GM10248 (cell line): Measurements from ENCODE around the gene SULT1B1.

ENCODE experiments used
- CTCF ChIA-PET: fragments of 300-600 bp; sonication (Branson Sonifier 250); formaldehyde crosslinking; extraction: SDS; loops from one replicate; lab custom pipeline; 2021; ENCODE audit warnings: antibody characterized with exemption; lab: Yijun Ruan, JAX
- POLR2A ChIA-PET: fragments of 350-650 bp; sonication (Branson Sonifier 250); formaldehyde crosslinking; extraction: SDS; loops from one replicate; lab custom pipeline; 2020; ENCODE audit warnings: antibody characterized with exemption; lab: Yijun Ruan, JAX
- DNase-seq: peaks from one replicate; pipeline ENCODE4 v3.0.0; 2012; ENCODE audit errors: extremely low spot score
- TF ChIP-seq, protein P1 (sequence below): IDR thresholded peaks from 2 replicates; pipeline ENCODE4 v1.5.1; 2012; ENCODE audit warnings: mild to moderate bottlenecking, low read depth; ENCODE audit errors: extremely low read depth, missing control alignments, control extremely low read depth

Gene SULT1B1

DNA sequence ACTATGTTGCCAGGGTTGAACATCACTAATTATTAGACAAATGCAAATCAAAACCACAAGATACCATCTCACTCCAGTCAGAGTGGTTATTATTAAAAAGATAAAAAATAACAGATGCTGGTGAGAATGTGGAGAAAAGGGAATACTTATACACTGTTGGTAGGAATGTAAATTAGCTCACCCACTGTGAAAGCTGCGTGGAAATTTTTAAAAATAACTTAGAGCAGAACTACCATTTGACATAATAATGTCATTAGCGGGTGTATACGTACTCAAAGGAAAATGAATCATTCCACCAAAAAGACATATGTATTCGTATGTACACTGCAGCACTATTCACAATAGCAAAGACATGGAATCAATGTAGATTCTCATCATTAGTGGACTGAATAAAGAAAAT lies 58.7 kb downstream of the SULT1B1 start:
- ChIA-PET POLR2A (no interaction called here), CTCF (no interaction called here)
- TF ChIP-seq, protein P1, sequence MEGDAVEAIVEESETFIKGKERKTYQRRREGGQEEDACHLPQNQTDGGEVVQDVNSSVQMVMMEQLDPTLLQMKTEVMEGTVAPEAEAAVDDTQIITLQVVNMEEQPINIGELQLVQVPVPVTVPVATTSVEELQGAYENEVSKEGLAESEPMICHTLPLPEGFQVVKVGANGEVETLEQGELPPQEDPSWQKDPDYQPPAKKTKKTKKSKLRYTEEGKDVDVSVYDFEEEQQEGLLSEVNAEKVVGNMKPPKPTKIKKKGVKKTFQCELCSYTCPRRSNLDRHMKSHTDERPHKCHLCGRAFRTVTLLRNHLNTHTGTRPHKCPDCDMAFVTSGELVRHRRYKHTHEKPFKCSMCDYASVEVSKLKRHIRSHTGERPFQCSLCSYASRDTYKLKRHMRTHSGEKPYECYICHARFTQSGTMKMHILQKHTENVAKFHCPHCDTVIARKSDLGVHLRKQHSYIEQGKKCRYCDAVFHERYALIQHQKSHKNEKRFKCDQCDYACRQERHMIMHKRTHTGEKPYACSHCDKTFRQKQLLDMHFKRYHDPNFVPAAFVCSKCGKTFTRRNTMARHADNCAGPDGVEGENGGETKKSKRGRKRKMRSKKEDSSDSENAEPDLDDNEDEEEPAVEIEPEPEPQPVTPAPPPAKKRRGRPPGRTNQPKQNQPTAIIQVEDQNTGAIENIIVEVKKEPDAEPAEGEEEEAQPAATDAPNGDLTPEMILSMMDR: no peak
- no peak for DNase-seq

DNA sequence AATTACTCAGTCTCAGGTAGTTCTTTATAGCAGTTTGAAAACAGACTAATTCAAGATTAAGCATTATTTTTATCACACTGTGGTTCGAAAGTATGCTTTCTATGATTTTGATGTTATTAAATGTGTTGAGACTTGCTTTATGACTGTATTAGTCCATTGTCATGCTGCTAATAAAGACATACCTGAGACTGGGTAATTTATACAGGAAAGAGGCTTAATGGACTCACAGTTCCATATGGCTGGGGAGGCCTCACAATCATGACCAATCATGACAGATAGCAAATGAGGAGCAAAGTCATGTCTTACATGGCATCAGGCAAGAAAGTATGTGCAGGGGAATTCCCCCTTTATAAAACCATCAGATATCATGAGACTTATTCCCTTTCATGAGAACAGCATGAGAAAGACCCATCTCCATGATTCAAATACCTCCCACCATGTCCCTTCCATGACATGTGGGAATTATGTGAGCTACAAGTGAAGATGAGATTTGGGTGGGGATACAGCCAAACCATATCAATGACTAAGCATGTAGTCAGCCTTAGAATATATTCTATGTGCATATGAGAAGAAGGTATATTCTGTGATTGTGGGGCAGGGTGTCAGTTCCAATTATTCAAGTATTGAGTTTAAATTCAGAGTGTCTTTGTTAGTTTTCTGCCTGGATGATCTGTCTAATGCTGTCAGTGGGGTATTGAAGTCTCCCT lies 62.7 kb downstream of the SULT1B1 start:
- POLR2A ChIA-PET: no interaction called here
- DNase-seq: no peak
- CTCF ChIA-PET: interaction anchor here (2.7 kb wide), 1 partner anchor 183 kb away, joined by 8 read pairs; no protein-coding TSS in a partner anchor
- TF ChIP-seq, protein P1: no peak

DNA sequence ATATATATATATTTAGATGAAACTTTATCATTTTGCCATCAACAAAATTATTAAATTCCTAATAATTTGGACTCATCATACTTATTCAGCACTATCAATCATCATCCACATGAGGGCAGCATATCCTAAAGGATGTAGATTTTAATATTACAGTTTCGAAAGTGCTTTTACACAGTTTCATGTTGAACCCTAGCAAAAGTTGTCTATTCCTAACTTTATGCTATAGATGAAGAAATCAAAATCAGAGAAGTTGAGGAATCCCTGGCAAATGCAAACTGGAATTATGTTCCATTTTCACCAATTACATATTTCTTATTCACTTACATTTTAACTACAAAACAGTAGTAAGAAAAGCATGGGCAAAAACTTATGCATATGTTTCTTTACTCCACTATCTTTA lies 70.8 kb downstream of the SULT1B1 start:
- TF ChIP-seq, protein P1: peak; percentile 58
- no peak for DNase-seq
- CTCF ChIA-PET: interaction anchor here (1.0 to 1.6 kb wide), 6 partner anchors 21 to 494 kb away, joined by 3 to 8 read pairs (median 4); no protein-coding TSS in a partner anchor
- POLR2A ChIA-PET: no interaction called here

DNA sequence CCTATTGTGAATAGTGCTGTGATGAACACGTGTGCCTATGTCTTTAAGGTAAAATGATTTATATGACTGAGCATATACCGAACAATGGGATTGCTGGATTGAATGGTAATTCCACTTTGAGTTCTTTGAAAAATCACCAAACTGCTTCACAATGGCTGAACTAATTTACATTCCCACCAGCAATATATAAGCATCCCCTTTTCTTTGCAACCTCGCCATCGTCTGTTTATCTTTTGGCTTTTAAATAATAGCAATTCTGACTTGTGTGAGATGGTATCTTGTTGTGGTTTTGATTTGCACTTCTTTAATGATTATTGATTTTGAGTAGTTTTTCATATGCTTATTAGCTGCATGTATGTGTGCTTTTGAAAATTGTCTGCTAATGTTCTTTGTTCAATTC lies 75.6 kb downstream of the SULT1B1 start:
- CTCF ChIA-PET: no interaction called here
- DNase-seq: no peak
- TF ChIP-seq, protein P1: no peak
- POLR2A ChIA-PET: no interaction called here
